HepG2 (cell line): Measurements from ENCODE around the gene ANAPC5. TPM values are rescaled to one million over a fixed set of nuclear protein-coding genes. Genes with fewer than 3 reads are reported as not detected.

Experiments
- AKNA ChIP-seq: sonication (generic); formaldehyde crosslinking; IDR thresholded peaks from 2 replicates; pipeline ENCODE4 v1.4.0; 2020; ENCODE audit warnings: missing genetic modification reagents, borderline replicate concordance
- DPF2 ChIP-seq: sonication (generic); formaldehyde crosslinking; IDR thresholded peaks from 2 replicates; pipeline ENCODE4 v1.4.0; 2020; ENCODE audit warnings: mild to moderate bottlenecking, low read depth, missing genetic modification reagents, borderline replicate concordance
- GATAD2A ChIP-seq: IDR thresholded peaks from 2 replicates; pipeline ENCODE4 v1.6.1; 2016
- HCFC1 ChIP-seq: fragments of 150-350 bp; IDR thresholded peaks from 2 replicates; pipeline ENCODE4 v1.6.1; 2014; ENCODE audit warnings: low read depth, low read length
- HNRNPUL1 ChIP-seq: fragments of 200-400 bp; formaldehyde crosslinking; IDR thresholded peaks from 2 replicates; pipeline ENCODE4 v1.6.1; 2017; ENCODE audit warnings: low read depth, mild to moderate bottlenecking, low read length, moderate library complexity
- SETDB1 ChIP-seq: sonication (generic); formaldehyde crosslinking; IDR thresholded peaks from 2 replicates; pipeline ENCODE4 v1.5.1; 2020; ENCODE audit warnings: missing genetic modification reagents, mild to moderate bottlenecking, borderline replicate concordance
- TAF1 ChIP-seq: sonication (generic); formaldehyde crosslinking; IDR thresholded peaks from 2 replicates; pipeline ENCODE4 v1.4.0; 2020; ENCODE audit warnings: missing genetic modification reagents
- USF2 ChIP-seq, 2 experiments: sonication (generic) in 1 of 2; formaldehyde crosslinking in 1 of 2; IDR thresholded peaks; 2 replicates each; pipeline versions ENCODE4 v1.5.1 to v1.6.1; 2011 to 2020; ENCODE audit warnings: borderline replicate concordance in 1 of 2, low read depth in 1 of 2, low read length in 1 of 2, mild to moderate bottlenecking in 1 of 2, missing genetic modification reagents in 1 of 2, moderate library complexity in 1 of 2
- ZBTB39 ChIP-seq: sonication (generic); formaldehyde crosslinking; IDR thresholded peaks from 2 replicates; pipeline ENCODE4 v1.5.0; 2020; ENCODE audit warnings: missing genetic modification reagents
- ZNF143 ChIP-seq: sonication (generic); formaldehyde crosslinking; IDR thresholded peaks from 2 replicates; pipeline ENCODE4 v1.4.0; 2020; ENCODE audit warnings: missing genetic modification reagents
- ZNF33B ChIP-seq: sonication (generic); formaldehyde crosslinking; IDR thresholded peaks from 2 replicates; pipeline ENCODE4 v1.5.1; 2020; ENCODE audit warnings: mild to moderate bottlenecking, missing genetic modification reagents
- ZNF382 ChIP-seq: sonication (generic); formaldehyde crosslinking; IDR thresholded peaks from 2 replicates; pipeline ENCODE4 v1.5.0; 2020; ENCODE audit warnings: missing genetic modification reagents, mild to moderate bottlenecking, borderline replicate concordance
- ZNF589 ChIP-seq: sonication (generic); formaldehyde crosslinking; conservative IDR thresholded peaks from 2 replicates; pipeline ENCODE4 v1.8.0; 2022; ENCODE audit warnings: mild to moderate bottlenecking, moderate library complexity, missing genetic modification reagents
- polyA plus RNA-seq, 8 experiments: library from polyadenylated mRNA; depleted of rRNA in 3 of 8; stranded (reverse) in 7 of 8; unstranded in 1 of 8; fragments of >200 nt; fragmentation: Illumina TruSeq in 4 of 8; extraction: Trizol in 4 of 8; gene quantifications; 2 replicates each; pipeline versions ENCODE4 v1.2.1 to v1.2.3, GENCODE V29; 2011 to 2016; ENCODE audit warnings: low read depth in 4 of 8, missing spikeins in 1 of 8, mixed read lengths in 1 of 8; ENCODE audit not compliant: insufficient read depth in 1 of 8
- total RNA-seq, 5 experiments: library from RNA; depleted of rRNA; stranded (reverse); fragments of >200 nt; fragmentation: Illumina TruSeq; extraction: Trizol; gene quantifications; 2 replicates each; pipeline ENCODE4 v1.2.3, GENCODE V29; 2016; ENCODE audit warnings: low read depth in 1 of 5
- TF ChIP-seq, protein P1 (sequence below): sonication (generic); formaldehyde crosslinking; conservative IDR thresholded peaks from 2 replicates; pipeline ENCODE4 v1.5.0; 2020; ENCODE audit warnings: missing genetic modification reagents
- TF ChIP-seq, protein P2 (sequence below): sonication (generic); formaldehyde crosslinking; IDR thresholded peaks from 2 replicates; pipeline ENCODE4 v1.5.0; 2020; ENCODE audit warnings: mild to moderate bottlenecking, missing genetic modification reagents, borderline replicate concordance

Gene ANAPC5
- total and polyA plus RNA-seq, 2 of the 13 experiments (the other 11 are each of a cell fraction or from before 2014, with no cell fraction given) = 146 to 161 TPM

DNA sequence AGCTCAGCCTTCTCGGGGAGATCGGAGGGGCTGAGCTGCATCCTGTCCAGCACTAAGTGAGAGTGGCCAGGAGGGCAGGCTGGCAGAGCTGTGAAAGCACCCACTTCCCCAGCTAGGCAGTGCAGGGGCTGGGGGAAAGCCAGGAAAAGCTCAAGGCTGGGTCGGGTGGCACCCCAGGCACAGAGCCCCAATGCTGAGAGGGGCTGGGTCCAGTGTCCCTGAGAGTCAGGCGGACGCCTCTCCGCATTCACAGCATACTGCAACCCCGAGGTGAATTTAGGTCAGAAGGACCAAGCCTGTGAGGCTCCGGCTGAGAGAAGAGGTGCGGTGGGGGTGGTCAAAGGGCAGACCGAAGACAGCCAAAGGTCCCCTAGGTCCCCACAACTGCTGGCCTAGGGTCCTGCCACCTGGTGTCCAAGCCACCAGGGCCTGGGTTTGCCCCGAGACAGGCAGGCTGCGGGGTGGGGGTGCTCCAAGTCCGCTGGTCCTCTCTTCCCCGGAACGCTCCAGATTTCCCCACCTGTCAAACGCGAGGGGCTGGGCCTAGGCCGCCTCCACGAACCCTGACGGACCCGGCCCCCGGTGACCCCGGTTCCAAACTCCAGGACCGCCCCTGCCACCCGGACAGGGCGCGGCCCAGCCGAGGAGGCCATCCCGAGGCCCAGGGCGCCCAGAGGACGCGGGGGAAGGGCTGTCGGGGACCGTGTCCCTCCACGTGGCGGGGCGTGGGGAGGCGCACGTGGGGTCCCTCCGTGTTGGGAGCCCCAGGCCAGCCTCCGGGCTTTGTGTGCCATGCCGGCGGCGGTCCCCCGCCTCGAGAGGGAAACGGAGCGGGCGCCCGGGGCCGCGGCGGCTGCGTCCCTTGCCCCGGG lies 56.2 kb downstream of the ANAPC5 start (continued):
- TF ChIP-seq AKNA (CRISPR knock-in tag) (no peak), DPF2 (CRISPR knock-in tag) (no peak), SETDB1 (no peak), USF2 (IDR thresholded peaks at IDR 0.05; ENCODE audit: low read depth, low read length) (no peak), USF2 (CRISPR knock-in tag; IDR thresholded peaks at IDR 0.05; ENCODE audit: borderline replicate concordance) (no peak), ZBTB39 (CRISPR knock-in tag) (no peak), TAF1 (CRISPR knock-in tag) (no peak), ZNF33B (no peak), HCFC1 (no peak), ZNF589 (CRISPR knock-in tag) (no peak), HNRNPUL1 (no peak), ZNF382 (no peak), GATAD2A (CRISPR knock-in tag) (no peak), ZNF143 (CRISPR knock-in tag) (no peak)
- TF ChIP-seq, protein P1, sequence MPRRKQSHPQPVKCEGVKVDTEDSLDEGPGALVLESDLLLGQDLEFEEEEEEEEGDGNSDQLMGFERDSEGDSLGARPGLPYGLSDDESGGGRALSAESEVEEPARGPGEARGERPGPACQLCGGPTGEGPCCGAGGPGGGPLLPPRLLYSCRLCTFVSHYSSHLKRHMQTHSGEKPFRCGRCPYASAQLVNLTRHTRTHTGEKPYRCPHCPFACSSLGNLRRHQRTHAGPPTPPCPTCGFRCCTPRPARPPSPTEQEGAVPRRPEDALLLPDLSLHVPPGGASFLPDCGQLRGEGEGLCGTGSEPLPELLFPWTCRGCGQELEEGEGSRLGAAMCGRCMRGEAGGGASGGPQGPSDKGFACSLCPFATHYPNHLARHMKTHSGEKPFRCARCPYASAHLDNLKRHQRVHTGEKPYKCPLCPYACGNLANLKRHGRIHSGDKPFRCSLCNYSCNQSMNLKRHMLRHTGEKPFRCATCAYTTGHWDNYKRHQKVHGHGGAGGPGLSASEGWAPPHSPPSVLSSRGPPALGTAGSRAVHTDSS (CRISPR knock-in tag) = no peak
- TF ChIP-seq, protein P2, sequence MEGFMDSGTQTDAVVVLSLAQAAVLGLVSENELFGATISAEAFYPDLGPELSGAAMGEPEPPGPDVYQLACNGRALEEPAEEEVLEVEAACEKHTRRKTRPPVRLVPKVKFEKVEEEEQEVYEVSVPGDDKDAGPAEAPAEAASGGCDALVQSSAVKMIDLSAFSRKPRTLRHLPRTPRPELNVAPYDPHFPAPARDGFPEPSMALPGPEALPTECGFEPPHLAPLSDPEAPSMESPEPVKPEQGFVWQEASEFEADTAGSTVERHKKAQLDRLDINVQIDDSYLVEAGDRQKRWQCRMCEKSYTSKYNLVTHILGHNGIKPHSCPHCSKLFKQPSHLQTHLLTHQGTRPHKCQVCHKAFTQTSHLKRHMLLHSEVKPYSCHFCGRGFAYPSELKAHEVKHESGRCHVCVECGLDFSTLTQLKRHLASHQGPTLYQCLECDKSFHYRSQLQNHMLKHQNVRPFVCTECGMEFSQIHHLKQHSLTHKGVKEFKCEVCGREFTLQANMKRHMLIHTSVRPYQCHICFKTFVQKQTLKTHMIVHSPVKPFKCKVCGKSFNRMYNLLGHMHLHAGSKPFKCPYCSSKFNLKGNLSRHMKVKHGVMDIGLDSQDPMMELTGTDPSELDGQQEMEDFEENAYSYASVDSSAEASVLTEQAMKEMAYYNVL = no peak
